A673 (cell line): ENCODE measurements around the gene NMU.
"Not testable (repeated sequence)": the region's sequence is repeated elsewhere in the genome, so short reads cannot be mapped to it uniquely, and the experiment has no call there.

Experiments used
- CTCF ChIP-seq: fragments of 300-800, 200-600 bp; sonication (generic); conservative IDR thresholded peaks from 2 replicates; pipeline ENCODE4 v1.5.1; 2017; ENCODE audit warnings: low read depth, mild to moderate bottlenecking, antibody characterized with exemption, low read length, moderate library complexity, mixed read lengths
- EZH2 ChIP-seq: fragments of 200-600 bp; sonication (generic); IDR thresholded peaks from 2 replicates; pipeline ENCODE4 v1.6.1; 2017; ENCODE audit warnings: borderline replicate concordance, low read depth, mild to moderate bottlenecking, mixed read lengths, antibody characterized with exemption, low read length; ENCODE audit not compliant: poor library complexity, severe bottlenecking

- not testable (repeated sequence) for TF ChIP-seq CTCF, EZH2
Observed at GRCh38 chr4:55582773-55583172, 53.3 kb downstream of the NMU start.
